COLO668 (cell line): ENCODE measurements around the gene IL36B.

Experiments used
- DNase-seq: peaks from one replicate; lab custom pipeline; 2025; ENCODE audit not compliant: unreplicated experiment; lab: John Stamatoyannopoulos, UW

IL36B gene

DNA sequence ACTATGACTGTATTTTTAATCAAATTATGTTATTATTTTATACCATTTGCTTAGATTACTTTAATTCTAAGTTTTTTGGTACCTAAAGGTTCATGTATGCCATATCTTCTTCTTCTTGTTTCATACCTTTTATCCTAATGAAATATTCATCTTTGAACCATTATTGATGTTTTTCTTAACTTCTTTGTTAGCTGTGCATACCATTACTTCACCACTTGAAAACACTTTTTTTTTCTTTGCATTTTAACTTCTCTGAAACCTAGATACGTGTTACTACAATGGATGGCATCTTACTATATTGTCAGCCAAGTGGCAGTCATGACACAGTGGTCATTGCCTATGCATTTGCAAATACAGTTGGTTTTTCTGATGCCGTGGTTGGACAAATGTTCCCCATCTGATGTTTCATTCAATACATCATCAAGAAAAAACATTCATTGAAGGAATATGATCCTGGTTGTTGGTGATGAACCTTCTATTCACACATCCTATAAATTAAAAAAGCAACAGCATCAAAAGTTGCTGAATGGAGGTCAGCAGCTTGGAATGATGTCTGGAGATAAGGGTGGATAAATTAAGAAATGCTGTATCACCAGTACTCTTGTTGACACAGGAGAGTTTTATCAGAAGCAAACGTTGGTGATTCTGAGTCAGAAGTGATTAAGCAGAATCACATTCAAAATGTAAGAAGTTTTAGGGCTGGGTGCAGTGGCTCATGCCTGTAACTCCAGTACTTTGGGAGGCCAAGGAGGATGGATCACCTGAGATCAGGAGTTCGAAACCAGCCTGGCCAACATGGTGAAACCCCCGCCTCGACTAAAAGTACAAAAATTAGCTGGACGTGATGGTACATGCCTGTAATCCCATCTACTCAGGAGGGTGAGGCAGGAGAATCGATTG is 40.0 kb downstream of the IL36B start:
- DNase-seq, result no peak

GRCh38 chr2:113011108-113011507 is 41.6 kb downstream of the IL36B start:
- DNase-seq, result no peak

- no peak for DNase-seq
Observed at GRCh38 chr2:113010088-113010487, 42.6 kb downstream of the IL36B start.

DNA sequence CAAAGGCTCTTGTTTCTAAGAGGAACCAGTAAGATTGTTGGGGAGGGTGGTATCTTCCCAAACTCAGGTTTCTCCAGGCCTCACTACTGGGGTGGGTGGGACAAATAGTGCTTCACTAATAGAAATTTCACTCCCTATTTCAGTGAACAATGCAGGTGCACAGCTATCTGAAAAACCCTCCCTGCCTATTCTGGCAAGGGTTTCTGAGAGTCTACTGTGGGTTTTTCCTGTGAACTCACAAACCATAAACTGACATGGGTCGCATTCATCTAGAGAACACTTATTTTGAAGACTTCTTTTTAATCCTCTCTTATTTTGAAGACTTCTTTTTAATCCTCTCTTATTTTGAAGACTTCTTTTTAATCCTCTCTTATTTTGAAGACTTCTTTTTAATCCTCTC is 43.0 kb downstream of the IL36B start:
- DNase-seq, result no peak

DNA sequence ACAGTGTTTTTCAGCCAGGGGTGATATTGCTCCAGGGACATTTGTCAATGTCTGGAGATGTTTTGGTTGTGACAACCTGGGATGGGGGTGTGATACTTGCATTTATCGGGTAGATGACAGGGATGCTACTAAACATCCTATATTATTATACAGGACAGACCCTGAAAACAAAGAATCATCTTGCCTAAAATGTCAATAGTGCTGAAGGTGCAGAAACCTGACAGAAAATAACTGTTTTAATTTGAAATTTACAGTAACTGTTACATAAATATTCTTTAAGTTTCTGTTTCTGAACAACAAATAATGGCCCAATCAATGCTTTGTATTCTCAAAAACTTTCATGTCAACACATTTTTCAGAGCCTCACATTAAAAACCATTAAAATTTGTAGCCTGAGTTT is 45.4 kb downstream of the IL36B start:
- DNase-seq, result no peak

- DNase-seq, result no peak
Observed at GRCh38 chr2:113005030-113005509, 47.6 kb downstream of the IL36B start, which contains the start of gene IL36A. IL36A (plus strand) TSS chr2:113005459; CDS start chr2:113005872, 413 bp downstream.

- no peak for DNase-seq
Observed at GRCh38 chr2:113002677-113003076, 50.0 kb downstream of the IL36B start.

GRCh38 chr2:113000436-113000835 is 52.2 kb downstream of the IL36B start:
- no peak for DNase-seq

DNA sequence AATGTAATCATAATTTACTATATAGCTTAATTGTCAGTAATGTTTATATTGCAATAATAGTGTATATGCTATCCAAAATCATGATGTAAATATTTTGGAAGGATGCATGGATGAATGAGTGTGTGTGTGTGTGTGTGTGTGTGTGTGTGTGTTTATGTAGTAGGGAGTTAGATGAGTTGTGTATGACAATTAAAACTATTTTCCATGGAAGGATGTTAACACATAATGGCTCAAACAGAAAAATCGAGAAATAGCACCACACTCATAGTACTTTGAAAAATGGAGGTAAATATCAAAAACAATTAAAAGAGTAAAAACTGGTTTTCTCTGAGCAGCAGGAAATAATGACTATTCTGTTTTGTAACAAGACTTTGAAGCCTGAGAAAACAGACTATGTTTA is 55.5 kb downstream of the IL36B start:
- no peak for DNase-seq

DNA sequence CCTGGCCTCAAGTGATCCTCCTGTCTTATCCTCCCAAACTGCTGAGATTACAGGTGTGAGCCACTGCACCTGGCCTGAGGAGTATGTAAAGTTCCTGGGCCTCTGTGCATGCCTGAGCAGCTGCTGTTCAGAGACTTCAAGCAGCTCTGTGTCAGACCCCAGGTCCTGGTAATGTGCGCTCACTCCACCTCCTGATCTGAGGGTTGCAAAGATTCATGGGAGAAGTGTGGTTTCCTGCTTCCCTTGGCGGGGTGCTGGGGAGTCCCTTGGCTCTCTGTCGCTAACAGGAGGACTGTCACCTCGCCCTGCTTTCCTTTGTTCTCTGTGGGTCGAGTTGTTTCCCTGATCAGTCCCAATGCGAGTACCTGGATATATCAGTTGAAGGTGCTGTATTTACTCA is 56.0 kb downstream of the IL36B start:
- DNase-seq, result no peak

DNA sequence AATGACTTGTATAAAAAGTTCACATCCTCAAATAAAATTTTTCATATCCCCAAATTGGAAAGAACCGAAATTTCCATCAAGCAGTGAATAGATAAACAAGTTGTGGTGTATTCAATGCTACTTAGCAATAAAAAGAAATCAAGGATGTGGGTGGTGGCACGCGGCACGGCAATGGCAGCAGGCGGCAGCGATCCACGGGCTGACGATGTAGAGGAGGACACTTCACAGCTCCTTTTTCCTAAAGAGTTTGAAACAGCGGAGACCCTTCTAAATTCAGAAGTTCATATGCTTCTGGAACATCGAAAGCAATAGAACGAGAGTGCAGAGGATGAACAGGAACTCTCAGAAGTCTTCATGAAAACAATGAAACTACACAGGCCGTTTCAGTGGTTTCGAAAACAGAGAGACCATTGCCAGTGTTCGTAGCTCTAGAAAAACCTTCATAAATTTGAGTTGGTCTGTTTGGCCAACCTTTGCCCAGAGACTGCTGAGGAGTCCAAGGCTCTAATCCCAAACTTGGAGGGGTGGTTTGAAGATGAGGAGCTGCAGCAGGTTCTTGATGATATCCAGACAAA is 57.2 kb downstream of the IL36B start:
- DNase-seq, result no peak

DNA sequence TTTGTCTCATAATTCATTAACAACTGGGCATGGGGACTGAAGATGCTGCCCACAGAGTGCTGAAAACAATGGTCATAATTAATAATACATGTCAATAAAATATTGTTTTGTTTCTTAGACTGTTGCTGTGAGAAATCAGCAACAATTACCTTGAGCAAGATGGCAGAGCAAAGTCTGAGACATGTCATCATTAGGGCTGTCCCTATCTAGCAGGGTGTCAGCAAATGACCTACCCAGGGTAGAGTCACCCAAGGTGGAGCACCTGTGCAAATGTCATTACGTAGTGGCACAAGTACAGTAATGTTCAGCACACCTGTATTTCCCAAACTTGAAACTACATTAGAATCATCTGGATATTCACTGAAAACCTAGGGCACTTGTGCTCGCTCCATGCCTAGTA is 58.0 kb downstream of the IL36B start:
- DNase-seq, result no peak

GRCh38 chr2:112993831-112994230 is 58.8 kb downstream of the IL36B start:
- DNase-seq, result no peak

- DNase-seq, result no peak
Observed at GRCh38 chr2:112989611-112990010, 63.1 kb downstream of the IL36B start.

DNA sequence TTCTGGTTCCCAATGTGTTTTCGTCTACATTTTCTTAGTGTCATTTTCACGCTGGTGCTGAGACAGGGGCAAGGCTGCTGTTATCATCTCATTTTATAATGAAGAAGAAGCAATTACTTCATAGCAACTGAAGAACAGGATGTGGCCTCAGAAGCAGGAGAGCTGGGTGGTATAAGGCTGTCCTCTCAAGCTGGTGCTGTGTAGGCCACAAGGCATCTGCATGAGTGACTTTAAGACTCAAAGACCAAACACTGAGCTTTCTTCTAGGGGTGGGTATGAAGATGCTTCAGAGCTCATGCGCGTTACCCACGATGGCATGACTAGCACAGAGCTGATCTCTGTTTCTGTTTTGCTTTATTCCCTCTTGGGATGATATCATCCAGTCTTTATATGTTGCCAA is 67.6 kb downstream of the IL36B start:
- DNase-seq, result no peak

- no peak for DNase-seq
Observed at GRCh38 chr2:112980537-112980936, 72.1 kb downstream of the IL36B start.

- DNase-seq, result no peak
Observed at GRCh38 chr2:112979731-112980130, 72.9 kb downstream of the IL36B start.

- no peak for DNase-seq
Observed at GRCh38 chr2:112977559-112978056, 75.1 kb downstream of the IL36B start, which contains the start of gene IL36G. IL36G (plus strand) TSS chr2:112978006; CDS start chr2:112978639, 633 bp downstream.
